ENCODE results near the gene KIR3DL2. TPM values are rescaled to one million over a fixed set of nuclear protein-coding genes. Genes with fewer than 3 reads are reported as not detected.
A peak's percentile ranks its signal among the peaks of the same experiment; 100 is the strongest.
"Not testable (repeated sequence)": the region's sequence is repeated elsewhere in the genome, so short reads cannot be mapped to it uniquely, and the experiment has no call there.

Gene KIR3DL2
- total RNA-seq, 1 experiment from 2014 or later = not detected

- no peak for DNase-seq (ENCODE audit: low read depth)
Observed at GRCh38 chr19:54871696-54872095, 21.5 kb downstream of the KIR3DL2 start.

- no peak for DNase-seq (ENCODE audit: low read depth)
Observed at GRCh38 chr19:54873990-54874389, 23.7 kb downstream of the KIR3DL2 start, which contains the start of gene FCAR. Gene FCAR (plus strand): TSS chr19:54874235. CDS start chr19:54874290, 55 bp downstream.

- DNase-seq (ENCODE audit: low read depth) = no peak
Observed at GRCh38 chr19:54875506-54875905, 25.3 kb downstream of the KIR3DL2 start.

- DNase-seq (ENCODE audit: low read depth) = no peak
Observed at GRCh38 chr19:54877471-54877870, 27.2 kb downstream of the KIR3DL2 start.

GRCh38 chr19:54881884-54882283 is 31.6 kb downstream of the KIR3DL2 start:
- DNase-seq (ENCODE audit: low read depth) = no peak

- DNase-seq (ENCODE audit: low read depth) = peak; percentile 32
Observed at GRCh38 chr19:54882758-54883157, 32.5 kb downstream of the KIR3DL2 start.

GRCh38 chr19:54883228-54883627 is 33.0 kb downstream of the KIR3DL2 start:
- DNase-seq (ENCODE audit: low read depth) = no peak

- DNase-seq (ENCODE audit: low read depth) = no peak
Observed at GRCh38 chr19:54888239-54888638, 38.0 kb downstream of the KIR3DL2 start.

- no peak for DNase-seq (ENCODE audit: low read depth)
Observed at GRCh38 chr19:54889566-54889965, 39.3 kb downstream of the KIR3DL2 start.

GRCh38 chr19:54893406-54893805 is 43.2 kb downstream of the KIR3DL2 start:
- peak; percentile 6 for DNase-seq (ENCODE audit: low read depth)

GRCh38 chr19:54894106-54894505 is 43.9 kb downstream of the KIR3DL2 start:
- not testable (repeated sequence) for DNase-seq (ENCODE audit: low read depth)

GRCh38 chr19:54896036-54896435 is 45.8 kb downstream of the KIR3DL2 start:
- no peak for DNase-seq (ENCODE audit: low read depth)

GRCh38 chr19:54898685-54899084 is 48.4 kb downstream of the KIR3DL2 start:
- not testable (repeated sequence) for DNase-seq (ENCODE audit: low read depth)

- not testable (repeated sequence) for DNase-seq (ENCODE audit: low read depth)
Observed at GRCh38 chr19:54899646-54900045, 49.4 kb downstream of the KIR3DL2 start.

GRCh38 chr19:54901153-54901552 is 50.9 kb downstream of the KIR3DL2 start:
- peak; percentile 28 for DNase-seq (ENCODE audit: low read depth)

- DNase-seq (ENCODE audit: low read depth) = no peak
Observed at GRCh38 chr19:54902061-54902460, 51.8 kb downstream of the KIR3DL2 start.

GRCh38 chr19:54903303-54903702 is 53.1 kb downstream of the KIR3DL2 start:
- no peak for DNase-seq (ENCODE audit: low read depth)

GRCh38 chr19:54904261-54904660 is 54.0 kb downstream of the KIR3DL2 start:
- not testable (repeated sequence) for DNase-seq (ENCODE audit: low read depth)

GRCh38 chr19:54905421-54905802 is 55.2 kb downstream of the KIR3DL2 start:
- DNase-seq (ENCODE audit: low read depth) = no peak

GRCh38 chr19:54905803-54906511 is 55.7 kb downstream of the KIR3DL2 start, which contains the start of gene NCR1:
Gene NCR1 (plus strand): TSS chr19:54906148. CDS start chr19:54906188, 40 bp downstream.
- peak; percentile 20 for DNase-seq (ENCODE audit: low read depth)

- no peak for DNase-seq (ENCODE audit: low read depth)
Observed at GRCh38 chr19:54906819-54907218, 56.6 kb downstream of the KIR3DL2 start.

GRCh38 chr19:54907899-54908298 is 57.7 kb downstream of the KIR3DL2 start:
- not testable (repeated sequence) for DNase-seq (ENCODE audit: low read depth)
